ENCODE data around the gene CHTF18.

DNA sequence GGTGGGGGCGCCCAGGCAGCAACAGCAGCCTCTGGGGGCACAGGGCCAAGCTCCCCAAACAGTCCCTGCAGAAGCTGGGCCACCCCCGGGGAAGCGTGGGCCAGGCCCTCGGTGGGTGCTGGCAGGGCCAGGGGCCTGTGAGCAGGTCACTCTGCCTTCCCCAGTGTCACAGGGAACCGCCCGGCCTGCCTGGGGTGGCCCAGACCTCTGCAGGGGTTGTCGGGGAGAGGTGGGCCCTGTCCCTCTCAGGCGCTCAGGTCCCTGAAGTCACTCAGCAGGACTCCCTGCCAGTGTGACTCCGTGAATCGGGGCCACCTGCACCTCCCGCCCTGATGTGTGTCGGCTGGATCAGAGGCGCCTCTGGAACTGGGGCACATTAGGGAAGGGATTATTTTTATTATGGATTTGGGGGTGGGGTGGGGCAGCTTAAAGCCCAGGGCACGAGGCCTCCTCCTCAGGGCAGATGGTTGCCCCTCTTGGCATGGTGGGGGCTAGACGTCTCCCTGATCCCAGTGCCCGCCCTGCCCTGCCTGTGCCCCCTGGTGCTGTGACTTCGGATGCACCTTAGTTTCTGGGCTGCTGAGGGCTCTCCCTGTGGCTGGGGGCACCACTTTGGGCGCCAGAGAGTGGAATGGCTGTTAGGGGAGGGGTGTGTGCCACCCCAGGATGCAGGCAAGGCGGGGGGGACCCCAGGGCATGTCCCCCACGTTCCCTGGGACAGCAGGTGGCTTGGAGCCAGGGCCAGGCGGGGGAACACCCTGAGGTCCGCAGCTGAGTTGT, 13.4 kb downstream of the CHTF18 start:
- no peak for TF ChIP-seq FOS (IDR thresholded peaks at IDR 0.05; ENCODE audit: borderline replicate concordance, extremely low read depth, insufficient read length)
- TF ChIP-seq RCOR1 (conservative IDR thresholded peaks at IDR 0.05; ENCODE audit: low read depth, low read length) = no peak
- TF ChIP-seq NFXL1 (IDR thresholded peaks at IDR 0.05; ENCODE audit: borderline replicate concordance) = no peak
- no peak; the same call in none of the 2 replicates for TF ChIP-seq POLR2A (IDR thresholded peaks at IDR 0.05; ENCODE audit: low read depth, low read length)
- TF ChIP-seq ZBTB4 (CRISPR knock-in tag; IDR thresholded peaks at IDR 0.05) = no peak
- no peak for TF ChIP-seq PKNOX1 (IDR thresholded peaks at IDR 0.05)
- no peak for TF ChIP-seq CREM (IDR thresholded peaks at IDR 0.05; ENCODE audit: low read depth)

All from GM12878 (cell line).